Stimulated activated CD8-positive, alpha-beta memory T cell treated with anti-CD3 and anti-CD28 coated beads, Interleukin-2, amount 100 ng/mL, for 48 hours (primary cell): ENCODE data around the gene SF1.
"Not testable (repeated sequence)": the region's sequence is repeated elsewhere in the genome, so short reads cannot be mapped to it uniquely, and the experiment has no call there.

Source experiments
- DNase-seq, 2 donors: peaks; one replicate each; pipeline ENCODE4 v3.0.0-alpha.2; 2020; ENCODE audit warnings: low read depth in 2 of 2

SF1 gene

DNA sequence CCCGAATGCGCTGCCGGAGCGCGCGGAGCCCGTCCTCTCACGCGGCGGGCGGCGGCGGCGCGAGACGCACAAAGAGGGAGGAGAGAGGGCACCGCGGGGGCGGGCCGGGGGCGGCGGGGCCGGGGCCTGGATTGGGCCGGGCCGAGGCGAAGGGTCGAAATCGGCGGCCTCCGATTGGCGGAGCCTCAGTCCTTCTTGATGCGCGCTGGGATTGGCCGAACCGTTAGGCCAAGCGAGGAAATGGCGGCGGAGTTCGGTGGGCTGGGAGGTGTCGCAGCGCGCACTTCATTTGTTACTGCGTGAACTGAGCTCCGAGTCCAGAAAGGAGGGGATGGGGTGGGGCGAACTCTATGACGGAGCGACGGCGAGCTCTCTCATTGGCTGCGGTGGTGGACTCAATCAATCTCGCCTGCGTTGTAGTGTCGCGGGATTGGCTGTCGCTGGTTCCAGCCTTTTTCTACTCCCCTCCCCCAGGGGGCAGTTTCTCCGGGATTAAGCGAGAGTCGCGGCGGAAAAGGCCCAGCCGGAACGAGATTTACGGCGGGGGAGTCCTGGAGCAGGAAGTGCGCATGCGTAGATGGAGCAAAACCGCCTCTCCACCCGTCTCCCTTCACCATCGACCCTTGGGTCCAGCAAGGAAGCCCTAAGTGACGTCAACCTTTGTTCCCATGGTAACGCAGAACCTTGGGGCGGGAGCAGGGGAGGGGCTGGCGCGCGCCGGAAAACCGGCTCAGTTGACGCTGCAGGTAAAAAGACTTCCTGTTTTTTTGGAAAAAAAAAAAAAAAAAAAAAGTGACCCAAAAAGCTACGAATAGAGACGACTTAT is at the start of gene SF1:
TSS of gene SF1 (minus strand) at position 70 of the 826 bp plus-strand sequence. CDS start 150 bp downstream, outside the sequence.
- peak; percentile 95 to 97 for DNase-seq

GRCh38 chr11:64827451-64827839 is 49.1 kb upstream of the SF1 start:
- no peak for DNase-seq

DNA sequence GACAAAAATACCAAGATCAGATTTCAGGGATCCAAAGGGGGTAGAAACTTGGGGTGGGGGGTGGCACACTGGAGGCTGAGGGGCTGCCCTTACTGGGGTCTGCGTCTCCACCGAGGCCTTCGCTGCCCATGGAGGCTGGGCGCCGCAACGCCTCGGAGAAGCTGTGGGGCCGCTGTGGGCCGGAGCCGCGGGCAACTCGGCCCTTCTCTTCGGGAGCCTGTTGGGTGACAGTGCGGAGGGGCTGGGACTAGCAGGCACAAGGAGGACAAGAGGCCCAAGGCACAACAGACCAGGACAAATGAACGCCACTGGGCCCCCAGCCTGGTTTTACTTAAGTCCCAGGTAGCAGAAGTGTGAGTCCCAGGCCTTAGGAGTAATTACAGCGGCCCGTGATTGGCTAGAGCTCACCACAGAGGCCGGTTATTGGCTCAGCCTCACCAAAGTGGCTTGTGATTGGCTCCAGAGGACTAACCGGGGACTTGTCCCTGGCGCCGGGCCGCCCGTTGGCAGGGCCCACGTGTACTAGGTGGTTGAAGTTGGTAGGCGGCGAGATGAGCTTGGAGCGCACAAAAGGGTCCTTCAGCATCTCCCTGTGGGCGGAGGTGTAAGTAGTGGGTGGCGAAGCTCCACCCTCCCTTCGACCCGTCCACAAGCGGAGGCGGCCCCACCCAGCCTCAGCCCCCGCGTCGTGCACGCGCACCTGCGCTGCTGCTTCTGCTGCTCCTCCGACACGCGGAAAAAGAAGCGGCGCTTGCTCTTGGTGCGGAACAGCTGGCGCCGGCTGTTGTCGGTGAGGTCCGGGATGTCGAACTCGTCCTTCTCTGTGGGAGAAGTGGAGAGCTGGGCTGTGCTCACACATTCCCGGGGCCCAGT is 48.5 kb upstream of the SF1 start:
- DNase-seq, result no peak

DNA sequence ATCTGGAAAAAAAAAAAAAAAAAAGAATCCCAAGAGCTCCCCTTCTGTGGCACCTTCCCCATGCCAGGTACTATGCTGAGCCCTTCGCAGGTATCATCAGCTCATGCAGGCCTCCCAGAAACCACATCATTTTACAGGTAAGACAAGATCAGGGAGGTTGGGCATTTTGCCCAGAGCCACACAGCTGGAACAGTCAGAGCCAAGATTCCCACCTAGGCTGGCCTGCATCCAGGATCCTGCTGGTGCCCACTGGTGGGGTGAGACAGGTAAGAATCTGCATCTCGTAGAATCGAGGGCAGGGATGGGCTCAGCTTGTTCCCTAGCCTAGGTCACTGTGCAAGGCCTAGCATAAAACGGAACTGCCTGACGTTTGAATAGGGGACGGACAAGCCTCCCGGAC is 47.7 kb upstream of the SF1 start:
- DNase-seq, result no peak

DNA sequence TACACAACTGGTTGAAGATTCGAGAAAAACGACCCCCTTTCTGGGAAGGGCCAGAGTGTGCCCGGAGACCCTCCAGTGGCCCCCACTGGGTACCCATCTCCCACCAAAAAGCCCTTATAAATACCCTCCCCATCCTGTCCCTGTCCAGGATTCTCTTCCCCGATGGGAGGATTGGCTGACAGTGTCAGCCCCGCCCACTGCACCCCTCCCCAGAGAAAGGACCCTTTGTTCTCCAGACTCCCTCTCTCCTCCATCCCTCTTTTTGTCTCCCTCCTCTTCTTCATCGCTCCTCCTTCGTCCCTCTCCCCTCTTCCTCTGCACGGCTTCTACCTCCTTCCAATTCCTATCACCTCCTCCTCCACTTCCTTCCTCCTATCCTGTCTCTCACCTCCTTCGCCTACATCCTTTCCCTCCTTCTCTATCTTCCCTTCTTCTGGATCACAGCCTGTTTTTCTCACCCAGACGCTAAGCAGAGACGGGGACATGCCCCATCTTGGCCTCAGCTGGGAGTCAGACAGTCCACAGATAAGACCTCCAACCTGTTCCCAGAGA is 45.3 kb upstream of the SF1 start:
- DNase-seq, result no peak

DNA sequence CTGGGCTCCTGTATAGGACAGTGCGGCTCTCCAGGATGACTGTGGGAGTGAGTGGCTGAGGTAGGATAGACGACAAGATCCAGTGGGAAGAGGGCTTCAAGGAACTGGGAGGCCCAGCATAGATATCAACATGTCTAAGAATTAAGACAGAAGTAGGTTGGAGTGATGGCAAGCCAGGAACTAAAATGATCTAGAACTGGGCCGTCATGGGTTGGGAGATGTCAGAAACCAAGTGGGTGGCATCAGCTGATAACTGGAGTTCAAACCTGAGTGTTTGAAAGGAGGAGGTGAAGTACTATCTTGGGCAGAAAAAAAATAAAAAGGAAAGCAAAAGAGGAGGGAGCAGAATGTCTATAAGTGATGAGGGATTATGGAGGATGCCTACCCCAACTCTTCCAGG is 39.1 kb upstream of the SF1 start:
- no peak for DNase-seq

DNA sequence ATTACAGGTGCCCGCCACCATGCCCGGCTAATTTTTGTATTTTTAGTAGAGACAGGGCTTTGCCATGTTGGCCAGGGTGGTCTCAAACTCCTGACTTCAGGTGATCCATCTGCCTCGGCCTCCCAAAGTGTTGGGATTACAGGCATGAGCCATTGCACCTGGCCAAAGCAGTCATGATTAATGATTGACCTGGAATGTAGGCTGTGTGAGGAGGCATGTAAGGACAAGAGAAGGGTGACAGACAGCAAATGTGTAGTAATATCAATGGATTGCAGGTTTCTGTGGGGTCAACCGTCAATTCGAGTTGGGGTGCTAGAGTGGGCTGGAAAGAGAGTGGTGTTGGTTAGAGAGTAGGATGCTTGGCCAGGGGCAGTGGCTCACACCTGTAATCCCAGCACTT is 37.1 kb upstream of the SF1 start:
- DNase-seq, result not testable (repeated sequence)

GRCh38 chr11:64814712-64815187 is 36.4 kb upstream of the SF1 start:
- no peak for DNase-seq

- DNase-seq, result no peak
Measured at GRCh38 chr11:64813826-64814225, 35.5 kb upstream of the SF1 start.

DNA sequence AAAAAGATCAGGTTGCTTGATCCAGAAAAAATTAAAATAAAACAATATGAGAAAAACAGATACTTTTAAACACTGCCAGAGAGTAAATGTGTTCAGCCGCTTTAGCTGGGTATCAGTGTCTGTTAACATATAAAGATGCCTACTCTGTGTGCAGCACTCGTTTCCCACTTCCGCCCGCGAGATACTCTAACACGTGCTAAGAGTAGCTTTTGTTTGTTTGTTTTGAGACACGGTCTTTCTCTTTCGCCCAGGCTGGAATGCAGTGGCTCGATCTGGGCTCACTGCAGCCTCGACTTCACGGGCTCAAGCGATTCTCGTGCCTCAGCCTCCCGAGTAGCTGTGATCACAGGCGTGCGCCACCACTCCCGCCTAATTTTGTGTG is 32.5 kb upstream of the SF1 start:
- no peak for DNase-seq

GRCh38 chr11:64810271-64810890 is 32.0 kb upstream of the SF1 start, which contains the start of gene MEN1:
Gene MEN1 (minus strand): TSS chr11:64810551. CDS start chr11:64810109, 442 bp downstream.
- DNase-seq, result peak; percentile 78 to 80

DNA sequence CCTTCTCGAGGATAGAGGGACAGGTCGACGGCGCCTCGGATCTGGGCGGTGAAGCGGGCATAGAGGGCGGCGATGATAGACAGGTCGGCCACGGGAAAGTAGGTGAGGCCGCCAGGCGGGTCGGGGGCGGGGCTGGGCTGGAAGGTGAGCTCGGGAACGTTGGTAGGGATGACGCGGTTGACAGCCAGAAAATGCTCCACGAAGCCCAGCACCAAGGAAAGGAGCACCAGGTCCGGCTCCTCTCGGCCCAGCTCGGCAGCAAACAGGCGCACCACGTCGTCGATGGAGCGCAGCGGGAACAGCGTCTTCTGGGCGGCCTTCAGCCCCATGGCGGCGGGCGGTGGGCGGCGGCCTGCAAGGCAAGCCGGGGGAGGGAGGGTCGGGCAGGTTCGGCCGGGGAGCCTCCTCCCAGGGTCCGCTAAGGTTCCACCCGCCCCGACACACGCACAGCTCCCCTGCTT is 31.5 kb upstream of the SF1 start:
- no peak for DNase-seq

GRCh38 chr11:64805481-64805880 is 27.1 kb upstream of the SF1 start:
- DNase-seq, result no peak

DNA sequence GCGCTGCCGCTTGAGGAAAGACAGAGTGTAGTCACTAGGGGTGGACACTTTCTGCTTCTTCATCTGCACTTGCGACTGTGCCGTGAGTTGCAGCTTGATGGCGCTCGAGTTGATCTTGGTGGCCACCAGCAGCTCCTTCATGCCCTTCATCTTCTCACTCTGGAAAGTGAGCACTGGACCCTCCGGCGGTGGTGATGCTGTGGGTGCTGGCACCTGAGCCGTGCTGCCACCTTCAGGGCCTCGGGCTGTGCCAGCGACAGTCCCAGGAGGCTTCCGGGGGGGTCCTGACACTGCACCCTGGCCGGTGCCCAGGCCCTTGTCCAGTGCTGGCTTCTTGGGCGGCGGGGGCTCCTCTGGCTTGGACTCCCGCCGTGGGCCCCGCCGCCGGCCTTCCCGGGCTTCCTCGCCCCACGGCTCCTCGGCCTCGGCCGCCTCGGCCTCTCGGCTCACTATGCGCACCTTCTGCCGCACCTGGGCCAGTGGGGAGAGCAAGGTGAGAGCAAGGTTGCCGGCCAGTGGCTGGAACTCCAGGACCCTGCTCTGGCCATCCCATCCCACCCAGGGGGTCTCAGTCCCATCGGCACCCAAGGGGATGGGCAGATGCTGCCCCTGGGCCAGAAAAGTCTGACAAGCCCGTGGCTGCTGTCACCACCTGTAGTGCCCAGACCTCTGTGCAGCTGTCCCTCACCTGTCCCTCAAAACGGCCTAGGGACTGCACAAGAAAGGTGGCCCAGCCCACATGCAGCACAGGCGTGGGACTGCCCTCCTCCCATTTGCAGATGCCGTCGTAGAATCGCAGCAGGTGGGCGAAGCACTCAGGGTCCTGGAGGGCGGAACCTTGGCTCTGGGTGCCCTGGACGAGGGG is 26.2 kb upstream of the SF1 start:
- no peak for DNase-seq

DNA sequence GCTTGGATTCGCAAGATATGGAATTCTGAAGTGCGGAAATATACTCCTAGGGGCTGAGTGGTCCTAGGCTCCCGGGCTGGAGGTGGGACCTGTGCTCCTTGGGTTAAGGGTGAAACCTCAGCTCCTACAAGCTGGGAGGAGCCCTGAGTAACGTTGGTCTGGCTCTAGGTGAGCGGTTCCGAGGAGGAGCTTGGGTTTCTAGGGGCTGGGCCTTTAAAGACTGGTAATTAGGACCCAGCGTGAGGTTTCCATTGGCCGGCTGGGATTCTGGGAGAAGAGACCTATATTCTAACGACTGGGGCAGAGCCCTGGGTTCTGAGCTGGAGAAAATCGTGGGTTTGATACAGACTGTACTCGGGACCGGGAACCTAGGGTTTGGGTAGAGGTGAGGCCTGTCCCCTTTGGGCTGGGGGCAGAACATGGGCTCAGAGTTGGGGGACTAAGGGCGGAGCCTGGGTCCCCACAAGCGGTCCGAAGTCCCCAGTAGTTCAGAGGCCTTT is 25.6 kb upstream of the SF1 start:
- DNase-seq, result no peak

DNA sequence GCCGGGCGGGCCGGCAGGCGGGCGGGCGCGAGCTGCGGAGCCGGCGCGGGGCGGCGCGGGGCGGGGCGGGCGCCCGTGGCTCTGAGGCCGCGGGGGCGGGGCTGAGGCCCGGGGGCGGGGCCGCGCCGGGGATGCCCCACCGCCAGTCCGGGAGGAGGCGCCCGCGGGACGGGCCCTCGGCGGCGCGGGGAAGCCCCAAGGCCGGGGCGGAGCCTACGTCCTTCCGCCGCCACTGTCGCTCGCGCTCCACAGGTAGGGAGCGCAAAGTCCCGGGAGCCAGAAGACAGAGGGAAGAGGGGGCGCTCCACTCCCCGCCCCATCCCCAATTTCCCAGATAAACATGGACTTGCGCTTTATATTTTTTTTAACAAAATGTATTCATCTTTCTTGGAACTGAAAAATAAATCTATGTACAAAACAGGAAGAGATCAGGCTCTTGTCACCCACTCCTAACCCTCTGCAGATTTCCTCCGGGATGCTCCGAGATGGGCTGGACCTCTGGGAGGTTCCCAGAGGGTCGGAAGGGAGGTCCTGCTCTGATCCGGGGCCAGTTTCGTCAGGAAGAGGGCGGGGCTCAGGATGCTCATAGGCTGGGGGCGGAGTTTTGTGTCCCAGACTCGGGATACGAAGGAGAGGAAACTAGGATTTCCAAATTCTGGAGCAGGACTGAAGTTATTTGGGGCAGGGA is 25.0 kb upstream of the SF1 start, which contains the start of gene MAP4K2:
TSS of gene MAP4K2 (minus strand) at position 57 of the 688 bp plus-strand sequence. CDS start 65 bp downstream, outside the sequence.
- peak; percentile 76 to 84 for DNase-seq

- DNase-seq, result peak in 1 of 2 donors; percentile 33
Measured at GRCh38 chr11:64802370-64803157, 24.2 kb upstream of the SF1 start.

DNA sequence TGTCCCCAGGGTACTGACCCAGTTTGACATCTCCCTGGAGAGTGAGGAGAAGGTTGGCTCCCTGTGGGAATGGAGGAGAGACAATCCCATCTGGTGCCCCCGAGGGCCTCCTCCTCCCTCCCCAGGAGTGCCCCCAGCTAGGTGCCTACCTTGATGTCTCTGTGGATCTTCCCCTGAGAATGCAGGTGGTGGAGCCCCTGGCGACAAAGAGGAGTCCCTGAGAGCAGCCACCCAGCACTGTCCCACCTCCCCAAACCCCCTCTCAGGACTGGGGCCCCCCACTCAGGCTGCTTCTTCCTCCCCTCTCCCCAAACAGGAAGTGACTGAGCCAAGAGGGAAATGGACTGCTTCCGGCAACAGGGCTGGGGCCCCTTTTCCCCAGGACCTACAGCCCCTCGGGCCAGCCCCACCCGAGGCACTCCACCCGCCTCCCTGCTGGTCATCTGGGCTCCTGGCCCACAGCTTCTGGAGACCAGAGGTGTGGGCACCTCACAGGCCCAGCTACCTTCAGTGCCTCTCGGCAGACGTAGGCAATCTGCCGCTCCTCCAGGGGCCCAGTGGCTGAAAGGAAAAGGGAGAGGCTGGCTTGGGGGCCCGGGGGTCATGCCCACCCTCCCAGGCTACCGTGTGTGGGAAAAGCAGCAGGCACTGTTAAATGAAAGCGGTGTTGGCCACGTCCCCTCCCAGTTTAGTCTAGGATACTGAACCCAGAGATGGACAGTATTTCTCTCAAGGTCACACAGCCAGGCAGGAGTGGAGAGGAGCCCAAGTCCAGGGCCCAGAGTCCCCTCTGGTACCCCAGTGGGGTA is 23.4 kb upstream of the SF1 start:
- no peak for DNase-seq
